B cell (primary cell): ENCODE results near the gene CTNNA2. TPM values are rescaled to one million over a fixed set of nuclear protein-coding genes. Genes with fewer than 3 reads are reported as not detected.

Source experiments
- ATAC-seq: fragments of 200-7000 bp; cut with Tn5 transposase; one replicate; pipeline ENCODE4 v1.10.0; 2021; ENCODE audit warnings: low read depth, mild to moderate bottlenecking, moderate number of reproducible peaks, moderate library complexity
- CTCF ChIA-PET: fragments of 350-600 bp; sonication (Branson Sonifier 250); formaldehyde crosslinking; loops from one replicate; lab custom pipeline; 2021; ENCODE audit warnings: antibody characterized with exemption, inconsistent platforms; lab: Charles Lee
- POLR2A ChIA-PET: fragments of 350-600 bp; sonication (Branson Sonifier 250); formaldehyde crosslinking; loops from one replicate; lab custom pipeline; 2021; ENCODE audit warnings: antibody characterized with exemption; lab: Charles Lee
- DNase-seq: peaks from one replicate; pipeline ENCODE4 v3.0.0; 2013
- H2AFZ ChIP-seq: 2 replicates; pipeline ENCODE4 v1.6.1; 2012; ENCODE audit warnings: mild to moderate bottlenecking, low read depth, low read length; ENCODE audit not compliant: insufficient read depth, poor library complexity, severe bottlenecking
- H3K27ac ChIP-seq, 2 donors: 1 replicate in 1 of 2; 2 replicates in 1 of 2; pipeline ENCODE4 v1.5.1; 2012 to 2013; ENCODE audit warnings: low read length in 2 of 2, mild to moderate bottlenecking in 2 of 2, moderate library complexity in 1 of 2
- H3K27me3 ChIP-seq, 4 experiments: fragments of 200-600 bp in 1 of 4; sonication (generic) in 1 of 4; replicated peaks in 1 of 4; 1 replicate in 2 of 4; 2 replicates in 2 of 4; pipeline versions ENCODE4 v1.6.1 to v1.7.0; 2013 to 2016; ENCODE audit warnings: low read length in 3 of 4, mild to moderate bottlenecking in 2 of 4, mixed read lengths in 1 of 4, moderate library complexity in 1 of 4; ENCODE audit not compliant: insufficient read depth in 4 of 4, control insufficient read depth in 3 of 4; ENCODE audit errors: control extremely low read depth in 1 of 4
- H3K36me3 ChIP-seq, 2 experiments: replicated peaks in 1 of 2; 1 replicate in 1 of 2; 2 replicates in 1 of 2; pipeline versions ENCODE4 v1.6.1 to v1.7.1; 2013; ENCODE audit warnings: low read length in 1 of 2; ENCODE audit not compliant: insufficient read depth in 2 of 2, control insufficient read depth in 1 of 2; ENCODE audit errors: control extremely low read depth in 1 of 2, extremely low read depth in 1 of 2
- H3K4me1 ChIP-seq, 2 donors: fragments of 200-600 bp in 1 of 2; sonication (generic) in 1 of 2; 1 replicate in 1 of 2; 2 replicates in 1 of 2; pipeline versions ENCODE4 v1.5.1 to v1.6.1; 2013 to 2017; ENCODE audit warnings: low read length in 2 of 2; ENCODE audit not compliant: control insufficient read depth in 2 of 2, insufficient read depth in 2 of 2
- H3K4me2 ChIP-seq: replicated peaks from 2 replicates; pipeline ENCODE3; 2012; ENCODE audit warnings: mild to moderate bottlenecking, low read depth, low read length; ENCODE audit not compliant: poor library complexity, severe bottlenecking
- H3K4me3 ChIP-seq, 5 experiments: fragments of 200-600 bp in 1 of 5; sonication (generic) in 1 of 5; 1 replicate in 3 of 5; 2 replicates in 2 of 5; pipeline versions ENCODE4 v1.5.1 to v1.7.0; 2011 to 2016; ENCODE audit warnings: low read length in 4 of 5, mild to moderate bottlenecking in 4 of 5, low read depth in 2 of 5, control low read depth in 1 of 5, moderate library complexity in 1 of 5; ENCODE audit not compliant: insufficient read depth in 1 of 5; ENCODE audit errors: control extremely low read depth in 1 of 5, extremely low read depth in 1 of 5
- H3K79me2 ChIP-seq: fragments of 200-600 bp; sonication (generic); one replicate; pipeline ENCODE4 v1.6.0; 2016; ENCODE audit warnings: low read length; ENCODE audit not compliant: control insufficient read depth, insufficient read depth
- H3K9ac ChIP-seq: fragments of 200-600 bp; sonication (generic); 2 replicates; pipeline ENCODE4 v1.6.1; 2017; ENCODE audit warnings: mild to moderate bottlenecking, low read length, moderate library complexity
- H3K9me3 ChIP-seq, 3 donors: one replicate each; pipeline versions ENCODE4 v1.6.1 to v1.7.1; 2013; ENCODE audit warnings: low read length in 2 of 3; ENCODE audit not compliant: control insufficient read depth in 2 of 3, insufficient read depth in 1 of 3; ENCODE audit errors: control extremely low read depth in 1 of 3
- H4K20me1 ChIP-seq: 2 replicates; pipeline ENCODE4 v1.6.0; 2012; ENCODE audit warnings: mild to moderate bottlenecking, low read length; ENCODE audit not compliant: insufficient read depth, control insufficient read depth, poor library complexity, severe bottlenecking
- H3K27ac Mint-ChIP-seq: one replicate; pipeline ENCODE4 v1.8.0; 2021; ENCODE audit warnings: mixed read lengths
- H3K27me3 Mint-ChIP-seq: one replicate; pipeline ENCODE4 v1.8.0; 2021; ENCODE audit warnings: mixed read lengths
- H3K4me1 Mint-ChIP-seq: one replicate; pipeline ENCODE4 v1.8.0; 2021; ENCODE audit warnings: mixed read lengths
- H3K4me3 Mint-ChIP-seq: one replicate; pipeline ENCODE4 v1.8.0; 2021; ENCODE audit warnings: mixed read lengths
- H3K9me3 Mint-ChIP-seq: one replicate; pipeline ENCODE4 v1.8.0; 2022; ENCODE audit warnings: mixed read lengths; ENCODE audit not compliant: insufficient read depth
- CTCF ChIP-seq: fragments of 200-600 bp; IDR thresholded peaks from one replicate; pipeline ENCODE4 v1.8.0; 2022; ENCODE audit warnings: antibody characterized with exemption, mild to moderate bottlenecking
- EZH2 ChIP-seq: IDR thresholded peaks from 2 replicates; pipeline ENCODE4 v1.6.1; 2012; ENCODE audit warnings: borderline replicate concordance, low read depth, mild to moderate bottlenecking, moderate library complexity, low read length; ENCODE audit not compliant: insufficient read depth, poor library complexity, severe bottlenecking
- WGBS: methylation state at CpG from one replicate; pipeline ENCODE4 v1.1.5; 2013; ENCODE audit warnings: missing lambda C conversion rate; ENCODE audit not compliant: insufficient coverage; 5-methylcytosine and 5-hydroxymethylcytosine counted together
- intact Hi-C: fragments of 100-400 bp; cut with micrococcal nuclease; formaldehyde crosslinking; loops from one replicate; pipeline ENCODE4 v1.10.0; 2022
- polyA plus RNA-seq: library from polyadenylated mRNA; depleted of rRNA; stranded (reverse); fragments of >200 nt; gene quantifications from 2 replicates; pipeline ENCODE4 v1.2.3, GENCODE V29; 2012
- total RNA-seq, 2 donors: library from RNA; stranded (reverse); fragments of 120-200 nt in 1 of 2; gene quantifications; 1 replicate in 1 of 2; 2 replicates in 1 of 2; pipeline versions ENCODE4 v1.2.3 to v1.2.4, GENCODE V29; 2013 to 2022

Gene CTNNA2
- total and polyA plus RNA-seq, 2 donors (not counting 1 experiment from before 2014, with no cell fraction given) = not detected

GRCh38 chr2:80413136-80413535, 900.3 kb downstream of the CTNNA2 start:
- ChIA-PET CTCF (no interaction called here), POLR2A (no interaction called here)
- WGBS = no CpG with 5 or more reads among the region's 3 CpGs
- H3K27me3 ChIP-seq = no peaks in the 10 kb centered on the region
- TF ChIP-seq EZH2 (no peak), CTCF (no peak)
- ATAC-seq (no peak), DNase-seq (no peak)
- no peaks in the 10 kb centered on the region for H3K79me2 ChIP-seq
- no peaks in the 10 kb centered on the region for H4K20me1 ChIP-seq
- peaks cover 0 to 6% (median 4%) of the 10 kb centered on the region in 3 donors for H3K9me3 ChIP-seq
- Mint-ChIP-seq H3K4me3 (no peak overlapping the region), H3K27me3 (no peaks in the 10 kb centered on the region), H3K27ac (no peak overlapping the region), H3K9me3 (peaks cover 9% of the 10 kb centered on the region), H3K4me1 (no peaks in the 10 kb centered on the region)
- H3K27ac ChIP-seq = no peak overlapping the region
- H2AFZ ChIP-seq = no peak overlapping the region
- no peaks in the 10 kb centered on the region for H3K36me3 ChIP-seq
- H3K4me3 ChIP-seq = no peak overlapping the region
- H3K4me2 ChIP-seq = no peak overlapping the region
- no peaks in the 10 kb centered on the region for H3K4me1 ChIP-seq
- H3K9ac ChIP-seq = no peak overlapping the region
- intact Hi-C loops = no loop called here

- H3K4me1 Mint-ChIP-seq = no peaks in the 10 kb centered on the region
- intact Hi-C loops = no loop called here
- no peak overlapping the region for H2AFZ ChIP-seq
- H3K9ac ChIP-seq = no peak overlapping the region
- ChIA-PET POLR2A (no interaction called here), CTCF (no interaction called here)
- 100% methylated on average over 1 of the region's 1 CpG for WGBS
- no peak overlapping the region for H3K4me3 Mint-ChIP-seq
- no peaks in the 10 kb centered on the region for H3K36me3 ChIP-seq
- DNase-seq (no peak), ATAC-seq (no peak)
- no peak overlapping the region for H3K27ac Mint-ChIP-seq
- H3K4me3 ChIP-seq = no peak overlapping the region
- no peaks in the 10 kb centered on the region for H3K4me1 ChIP-seq
- H3K79me2 ChIP-seq = no peaks in the 10 kb centered on the region
- no peaks in the 10 kb centered on the region for H3K27me3 Mint-ChIP-seq
- no peak overlapping the region for H3K4me2 ChIP-seq
- peaks cover 0 to 6% (median under 1%) of the 10 kb centered on the region in 3 donors for H3K9me3 ChIP-seq
- TF ChIP-seq EZH2 = no peak
- TF ChIP-seq CTCF = no peak
- no peak overlapping the region for H3K27ac ChIP-seq
- no peaks in the 10 kb centered on the region for H4K20me1 ChIP-seq
- H3K27me3 ChIP-seq = no peaks in the 10 kb centered on the region
- H3K9me3 Mint-ChIP-seq = peaks cover 6% of the 10 kb centered on the region
These were observed 904.9 kb downstream of the CTNNA2 start for GRCh38 chr2:80417737-80418136.
